SU-DHL-6 (cell line): ENCODE measurements around the gene UBE2O.

Experiments
- EZH2phosphoT487 ChIP-seq: fragments of 200-600 bp; sonication (generic), shearing (Covaris generic); conservative IDR thresholded peaks from 2 replicates; pipeline ENCODE4 v1.6.1; 2018; ENCODE audit warnings: mild to moderate bottlenecking, antibody characterized with exemption, low read length, moderate library complexity, mixed read lengths
- TF ChIP-seq, protein P1 (sequence below): fragments of 200-600 bp; sonication (generic); IDR thresholded peaks from one replicate; pipeline ENCODE4 v1.5.1; 2017; ENCODE audit warnings: antibody characterized with exemption, mild to moderate bottlenecking, low read length, moderate library complexity; ENCODE audit not compliant: insufficient read depth, poor library complexity, severe bottlenecking

GRCh38 chr17:76497979-76498875, 45.3 kb upstream of the UBE2O start:
- TF ChIP-seq, protein P1, sequence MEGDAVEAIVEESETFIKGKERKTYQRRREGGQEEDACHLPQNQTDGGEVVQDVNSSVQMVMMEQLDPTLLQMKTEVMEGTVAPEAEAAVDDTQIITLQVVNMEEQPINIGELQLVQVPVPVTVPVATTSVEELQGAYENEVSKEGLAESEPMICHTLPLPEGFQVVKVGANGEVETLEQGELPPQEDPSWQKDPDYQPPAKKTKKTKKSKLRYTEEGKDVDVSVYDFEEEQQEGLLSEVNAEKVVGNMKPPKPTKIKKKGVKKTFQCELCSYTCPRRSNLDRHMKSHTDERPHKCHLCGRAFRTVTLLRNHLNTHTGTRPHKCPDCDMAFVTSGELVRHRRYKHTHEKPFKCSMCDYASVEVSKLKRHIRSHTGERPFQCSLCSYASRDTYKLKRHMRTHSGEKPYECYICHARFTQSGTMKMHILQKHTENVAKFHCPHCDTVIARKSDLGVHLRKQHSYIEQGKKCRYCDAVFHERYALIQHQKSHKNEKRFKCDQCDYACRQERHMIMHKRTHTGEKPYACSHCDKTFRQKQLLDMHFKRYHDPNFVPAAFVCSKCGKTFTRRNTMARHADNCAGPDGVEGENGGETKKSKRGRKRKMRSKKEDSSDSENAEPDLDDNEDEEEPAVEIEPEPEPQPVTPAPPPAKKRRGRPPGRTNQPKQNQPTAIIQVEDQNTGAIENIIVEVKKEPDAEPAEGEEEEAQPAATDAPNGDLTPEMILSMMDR, result no peak
- no peak for TF ChIP-seq EZH2phosphoT487
